HG02571 (cell line): ENCODE measurements around the gene KLF6.

Experiments used
- ATAC-seq: cut with Tn5 transposase; IDR thresholded peaks from one replicate; pipeline ENCODE4 v1.9.1; 2021; ENCODE audit warnings: mild to moderate bottlenecking, moderate library complexity; ENCODE audit not compliant: unreplicated experiment

Gene KLF6

GRCh38 chr10:3784510-3785250, at the start of gene KLF6:
Gene KLF6 (minus strand): TSS chr10:3785209. CDS start chr10:3785014, 195 bp downstream.
- peak; percentile 40 for ATAC-seq

DNA sequence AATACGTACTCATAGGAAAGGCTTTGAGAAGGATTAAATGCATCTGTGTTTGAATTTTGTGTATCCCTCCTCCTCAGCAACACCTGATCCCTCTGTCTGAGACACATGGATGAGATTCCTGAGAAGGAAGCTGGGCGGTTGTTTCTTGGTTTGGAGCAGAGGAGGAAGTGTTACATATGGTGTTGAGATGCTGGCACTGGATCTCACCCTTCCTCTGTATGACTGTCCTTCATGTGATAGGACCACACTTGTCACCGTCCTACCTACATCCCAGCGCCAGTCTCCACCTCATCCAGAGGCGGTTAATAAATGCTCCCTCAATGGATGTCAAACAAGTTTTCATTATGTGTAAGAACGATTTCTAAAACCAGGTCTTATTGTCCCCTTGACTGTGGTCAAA, 49.4 kb upstream of the KLF6 start:
- ATAC-seq = no peak

DNA sequence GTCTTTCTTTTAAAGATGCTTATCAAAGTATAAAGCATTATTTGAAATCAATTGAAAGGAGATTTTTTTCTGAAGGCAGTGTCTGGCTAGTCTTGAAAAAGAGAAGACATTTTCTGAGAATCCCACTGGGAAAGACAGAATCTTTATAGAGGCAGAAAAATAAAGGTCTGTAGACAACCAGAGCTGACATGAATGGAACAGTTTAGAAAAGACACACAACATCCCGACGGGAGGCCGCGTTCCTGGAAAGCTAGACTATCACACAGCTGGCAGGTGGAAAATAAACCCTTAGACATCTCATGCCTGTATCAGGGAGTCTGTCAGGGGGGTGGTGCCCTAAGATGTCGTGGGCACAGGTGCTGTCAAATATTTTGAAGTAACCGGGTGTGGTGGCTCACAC, 48.0 kb upstream of the KLF6 start:
- no peak for ATAC-seq

DNA sequence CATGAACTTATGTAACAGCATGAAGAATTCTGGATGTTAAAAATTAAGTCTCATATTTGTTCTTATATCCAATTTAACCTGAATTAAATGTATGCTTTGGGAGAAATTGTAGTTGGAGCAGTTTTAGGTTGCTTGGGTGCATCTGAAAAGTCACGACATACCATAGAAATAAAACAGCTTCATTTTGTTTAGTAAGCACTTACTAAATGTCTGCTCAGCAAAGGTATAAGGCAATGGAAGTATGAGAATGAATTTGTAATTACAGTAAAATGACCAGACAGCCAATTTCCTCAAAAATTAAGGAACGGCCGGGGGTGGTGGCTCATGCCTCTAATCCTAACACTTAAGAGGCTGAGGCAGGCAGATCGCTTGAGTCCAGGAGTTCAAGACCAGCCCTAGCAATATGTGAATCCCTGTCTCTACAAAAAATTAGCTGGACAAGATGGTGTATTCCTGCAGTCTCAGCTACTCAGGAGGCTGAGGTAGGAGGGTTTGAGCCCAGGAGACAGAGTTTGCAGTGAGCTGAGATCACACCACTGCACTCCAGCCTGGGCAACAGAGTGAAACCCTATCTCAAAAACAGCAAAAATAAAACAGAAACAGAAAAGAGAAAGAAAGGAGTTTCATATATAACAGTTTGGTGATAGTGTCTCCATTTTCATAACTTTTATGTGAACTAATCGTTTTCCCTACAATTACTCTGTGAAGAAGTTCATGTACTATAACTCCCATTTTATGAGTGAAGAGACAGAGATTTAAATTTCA, 47.2 kb upstream of the KLF6 start:
- ATAC-seq = no peak

DNA sequence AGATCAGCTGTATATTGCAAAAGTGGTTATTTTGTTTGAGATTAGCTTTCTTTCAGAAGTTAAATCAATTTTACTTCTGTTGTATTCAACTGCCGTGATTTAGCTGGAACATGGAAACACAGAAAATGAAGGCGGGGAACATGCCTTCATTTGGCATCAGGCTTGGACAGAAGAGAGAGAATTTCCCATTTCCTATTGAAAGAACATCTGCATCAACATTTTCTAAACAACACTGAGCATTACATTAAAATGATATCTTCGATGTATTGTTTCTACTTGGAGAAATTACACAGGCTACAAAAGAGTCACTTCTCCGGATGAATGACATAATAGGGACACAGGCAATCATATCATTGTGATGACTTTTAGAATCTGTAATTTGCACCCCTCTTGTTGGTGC, 46.6 kb upstream of the KLF6 start:
- ATAC-seq = no peak

DNA sequence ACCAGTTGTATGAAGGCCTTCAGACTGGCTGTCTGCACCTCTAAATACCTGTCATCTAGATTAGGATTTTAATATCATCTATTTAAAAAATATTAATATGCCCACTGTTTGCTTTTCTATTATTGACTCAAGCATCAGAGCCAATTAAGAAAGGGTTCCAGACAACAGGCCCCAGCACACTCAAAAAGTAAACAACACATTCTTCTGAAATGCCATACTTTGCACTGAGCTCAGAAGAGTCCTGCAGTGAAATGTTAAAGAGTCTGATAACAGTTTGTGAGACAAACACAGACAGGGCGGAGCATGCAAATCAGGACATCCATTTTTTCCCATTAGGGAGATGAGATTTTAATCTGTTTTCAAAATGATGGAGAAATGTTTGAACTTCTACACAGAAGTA, 45.9 kb upstream of the KLF6 start:
- ATAC-seq = no peak

GRCh38 chr10:3829156-3830050, 44.4 kb upstream of the KLF6 start:
- ATAC-seq = no peak

DNA sequence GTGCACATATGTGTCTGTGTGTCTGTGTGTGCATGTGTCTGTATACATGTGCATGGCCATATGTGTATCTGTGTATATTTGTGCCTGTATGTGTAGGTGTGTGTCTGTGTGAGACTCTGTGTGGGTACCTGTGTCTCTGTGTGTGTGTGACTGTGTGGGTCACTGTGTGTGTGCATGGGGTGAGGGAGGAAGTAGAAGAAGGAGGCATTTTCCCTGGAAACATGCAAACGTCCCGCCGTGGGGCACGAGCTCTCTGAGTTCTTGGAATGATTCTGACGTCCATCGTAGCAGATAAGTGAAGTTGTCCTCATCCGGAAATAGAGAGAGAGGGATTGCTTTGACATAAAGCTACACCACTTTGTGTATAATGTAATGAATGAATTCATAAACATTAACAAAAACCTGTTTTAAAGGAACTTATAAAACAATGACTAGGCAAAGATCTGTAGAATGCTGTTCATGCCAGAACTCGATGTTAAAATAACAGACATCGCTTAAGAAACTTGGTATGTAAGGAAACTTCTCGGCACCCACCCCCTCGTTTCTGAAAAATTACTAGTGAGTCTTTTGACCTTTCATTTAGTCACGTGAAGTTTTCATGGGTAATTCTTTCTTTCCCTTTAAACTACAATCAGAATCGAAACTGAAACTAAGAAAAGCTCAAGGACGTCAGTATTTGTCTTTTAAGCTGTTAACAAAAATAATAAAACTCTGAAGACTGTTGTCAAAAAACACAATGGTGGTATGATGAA, 43.6 kb upstream of the KLF6 start:
- ATAC-seq = no peak

DNA sequence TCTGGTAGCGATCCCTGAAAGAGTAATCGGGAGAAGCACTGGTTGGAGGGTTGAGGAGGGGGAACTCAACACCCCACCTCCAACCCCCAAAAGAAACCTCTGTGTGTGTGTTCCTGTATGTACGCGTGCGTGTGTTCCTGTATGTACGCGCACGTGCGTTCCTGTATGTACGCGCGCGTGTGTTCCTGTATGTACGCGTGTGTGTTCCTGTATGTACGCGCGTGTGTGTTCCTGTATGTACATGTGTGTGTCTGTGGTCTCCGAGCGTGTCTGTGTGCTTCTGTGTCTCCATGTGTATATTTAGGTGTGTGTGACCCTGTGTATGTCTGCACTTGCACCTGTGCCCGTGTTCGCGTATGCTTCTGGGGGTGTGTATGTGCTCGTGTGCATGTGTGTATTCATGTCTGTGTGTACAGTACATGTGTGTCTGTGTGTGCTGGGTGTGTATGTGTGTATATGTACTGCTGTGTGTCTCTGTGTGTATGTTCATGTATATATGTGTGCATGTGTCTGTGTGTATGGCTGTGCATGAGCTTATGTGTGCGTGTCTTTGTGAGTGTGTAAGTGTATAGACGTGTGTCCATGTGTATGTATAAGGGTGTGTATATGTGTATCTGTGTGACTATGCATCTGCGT, 42.9 kb upstream of the KLF6 start:
- ATAC-seq = no peak

GRCh38 chr10:3827266-3827665, 42.3 kb upstream of the KLF6 start:
- ATAC-seq = no peak

- ATAC-seq = no peak
These were observed 40.9 kb upstream of the KLF6 start for GRCh38 chr10:3825862-3826351.

- ATAC-seq = no peak
These were observed 40.2 kb upstream of the KLF6 start for GRCh38 chr10:3825244-3825643.

GRCh38 chr10:3822541-3823330, 37.7 kb upstream of the KLF6 start:
- ATAC-seq = no peak

DNA sequence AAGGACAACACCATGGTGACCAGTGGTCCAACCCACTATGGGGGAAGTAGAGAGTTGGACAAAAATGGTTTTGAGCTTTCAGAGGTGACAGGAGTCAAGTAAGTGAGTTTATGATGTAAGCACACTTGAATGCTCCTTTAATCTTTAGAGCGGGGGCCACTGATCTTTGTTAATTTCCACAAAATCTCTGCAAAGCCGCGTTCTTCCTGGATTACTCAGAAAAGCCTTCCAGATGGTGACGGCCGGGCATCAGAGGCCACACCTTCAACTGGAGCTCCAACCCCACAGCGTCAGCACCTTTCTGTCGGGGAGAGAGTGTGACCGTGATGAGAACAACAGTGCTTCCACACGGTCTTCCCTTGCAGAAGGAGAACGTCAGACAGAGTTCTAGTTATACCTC, 35.2 kb upstream of the KLF6 start:
- ATAC-seq = no peak

GRCh38 chr10:3816995-3817394, 32.0 kb upstream of the KLF6 start:
- ATAC-seq = no peak

GRCh38 chr10:3814838-3815220, 29.8 kb upstream of the KLF6 start:
- no peak for ATAC-seq

DNA sequence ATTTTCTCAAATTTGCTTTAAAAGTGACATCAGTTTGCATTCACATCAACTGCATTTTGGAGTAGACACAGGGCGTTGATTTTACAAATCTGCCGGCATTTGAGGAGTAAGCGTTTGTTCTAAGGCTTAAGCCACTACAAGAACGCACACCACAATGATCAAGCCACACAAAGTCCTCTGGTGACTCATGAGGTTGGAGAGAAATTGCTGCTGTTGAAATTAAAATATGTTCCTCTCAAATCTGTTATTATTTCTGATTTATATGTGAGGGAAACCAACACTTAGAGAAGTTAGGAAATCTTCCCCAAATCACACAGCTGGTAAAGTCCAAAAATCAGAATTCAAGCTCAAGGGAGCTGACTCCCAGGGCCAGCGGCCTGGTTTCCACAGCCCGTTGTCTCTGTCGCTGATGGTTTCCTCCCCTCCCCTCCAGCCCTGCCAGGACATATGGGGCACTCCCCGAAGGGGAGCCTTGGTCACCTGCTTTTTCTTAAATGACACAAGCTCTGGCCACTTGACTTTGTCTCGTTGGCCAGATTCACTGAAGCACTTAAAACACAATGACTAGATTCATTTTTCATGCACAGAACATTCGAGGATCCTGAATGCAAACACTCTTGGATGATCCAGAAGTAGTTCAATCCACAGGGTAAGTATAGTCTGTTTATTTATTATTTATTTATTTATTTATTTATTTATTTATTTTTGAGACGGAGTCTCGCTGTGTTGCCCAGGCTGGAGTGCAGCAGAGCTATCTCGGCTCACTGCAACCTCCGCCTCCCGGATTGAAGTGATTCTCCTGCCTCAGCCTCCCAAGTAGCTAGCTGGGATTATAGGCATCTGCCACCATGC, 29.2 kb upstream of the KLF6 start:
- no peak for ATAC-seq

DNA sequence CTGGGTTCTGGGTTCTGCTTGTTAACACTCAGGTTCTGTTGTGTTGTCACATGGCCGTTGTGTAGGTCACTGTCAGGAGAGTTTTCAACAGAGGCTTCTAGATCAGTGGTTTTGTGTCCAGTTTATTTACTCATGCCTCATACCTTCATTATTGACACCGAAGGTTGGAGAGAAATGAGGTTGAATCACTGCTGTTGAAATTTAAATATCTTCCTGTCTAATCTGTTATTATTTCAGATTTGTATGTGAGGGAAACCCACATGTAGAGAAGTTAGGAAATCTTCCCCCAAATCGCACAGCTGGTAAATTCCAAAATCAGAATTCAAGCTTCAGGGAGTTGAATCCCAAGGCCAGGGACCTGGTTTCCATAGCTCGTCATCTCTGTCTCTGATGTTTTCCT, 28.3 kb upstream of the KLF6 start:
- no peak for ATAC-seq
